H9 (cell line): ENCODE measurements around the gene BBX. TPM values are rescaled to one million over a fixed set of nuclear protein-coding genes. Genes with fewer than 3 reads are reported as not detected.

Experiments
- DNase-seq: peaks from one replicate; pipeline ENCODE4 v3.0.0-alpha.2; 2017
- H2AFZ ChIP-seq: one replicate; pipeline ENCODE4 v1.6.1; 2013; ENCODE audit warnings: mild to moderate bottlenecking, low read length, control low read depth, moderate library complexity
- H2AK5ac ChIP-seq: 2 replicates; pipeline ENCODE4 v1.6.1; 2013; ENCODE audit warnings: low read length, control low read depth, mixed read lengths; ENCODE audit not compliant: insufficient read length
- H2BK120ac ChIP-seq: one replicate; pipeline ENCODE4 v1.6.1; 2013; ENCODE audit warnings: low read depth, mild to moderate bottlenecking, low read length, control low read depth, inconsistent platforms; ENCODE audit not compliant: poor library complexity, severe bottlenecking
- H2BK12ac ChIP-seq: 2 replicates; pipeline ENCODE4 v1.6.1; 2013; ENCODE audit warnings: low read length, control low read depth, mixed read lengths, low read depth; ENCODE audit not compliant: insufficient read length
- H2BK15ac ChIP-seq: 2 replicates; pipeline ENCODE4 v1.6.1; 2013; ENCODE audit warnings: low read depth, low read length, control low read depth
- H2BK20ac ChIP-seq: one replicate; pipeline ENCODE4 v1.6.1; 2013; ENCODE audit warnings: low read depth, mild to moderate bottlenecking, low read length, control low read depth, inconsistent platforms; ENCODE audit not compliant: poor library complexity, severe bottlenecking
- H2BK5ac ChIP-seq: 2 replicates; pipeline ENCODE4 v1.6.1; 2013; ENCODE audit warnings: low read length, control low read depth, mixed read lengths; ENCODE audit not compliant: insufficient read length
- H3K14ac ChIP-seq: 2 replicates; pipeline ENCODE4 v1.6.1; 2013; ENCODE audit warnings: low read length, control low read depth; ENCODE audit not compliant: insufficient read depth
- H3K18ac ChIP-seq: 2 replicates; pipeline ENCODE4 v1.6.1; 2013; ENCODE audit warnings: low read depth, mild to moderate bottlenecking, mixed read lengths, low read length, control low read depth; ENCODE audit not compliant: insufficient read length
- H3K23ac ChIP-seq: 2 replicates; pipeline ENCODE4 v1.6.1; 2013; ENCODE audit warnings: low read length, control low read depth, mixed read lengths, low read depth; ENCODE audit not compliant: insufficient read length
- H3K23me2 ChIP-seq: 2 replicates; pipeline ENCODE4 v1.6.1; 2013; ENCODE audit warnings: low read depth, mild to moderate bottlenecking, mixed read lengths, low read length, control low read depth; ENCODE audit not compliant: insufficient read length, poor library complexity, severe bottlenecking
- H3K27ac ChIP-seq: 2 replicates; pipeline ENCODE4 v1.5.1; 2013; ENCODE audit warnings: low read length, control low read depth, mixed read lengths, low read depth; ENCODE audit not compliant: insufficient read length
- H3K27me3 ChIP-seq: 2 replicates; pipeline ENCODE4 v1.6.1; 2013; ENCODE audit warnings: low read length, control low read depth, inconsistent platforms; ENCODE audit not compliant: insufficient read depth
- H3K4ac ChIP-seq: 2 replicates; pipeline ENCODE4 v1.6.1; 2013; ENCODE audit warnings: low read depth, mild to moderate bottlenecking, control low read depth, inconsistent platforms, low read length, moderate library complexity
- H3K4me1 ChIP-seq: 2 replicates; pipeline ENCODE4 v1.6.1; 2013; ENCODE audit warnings: low read length, control low read depth, inconsistent platforms; ENCODE audit not compliant: insufficient read depth
- H3K4me2 ChIP-seq: 2 replicates; pipeline ENCODE4 v1.6.1; 2013; ENCODE audit warnings: low read length, control low read depth, mixed read lengths; ENCODE audit not compliant: insufficient read length, insufficient read depth
- H3K56ac ChIP-seq: 2 replicates; pipeline ENCODE4 v1.6.1; 2013; ENCODE audit warnings: low read depth, mild to moderate bottlenecking, mixed read lengths, low read length, control low read depth; ENCODE audit not compliant: insufficient read length
- H3K79me1 ChIP-seq: 2 replicates; pipeline ENCODE4 v1.6.1; 2013; ENCODE audit warnings: low read depth, mild to moderate bottlenecking, moderate library complexity, low read length, control low read depth, inconsistent platforms; ENCODE audit not compliant: insufficient read depth, poor library complexity, severe bottlenecking
- H3K79me2 ChIP-seq: 2 replicates; pipeline ENCODE4 v1.6.1; 2013; ENCODE audit warnings: low read length, control low read depth, inconsistent platforms; ENCODE audit not compliant: insufficient read depth
- H3K9ac ChIP-seq: 2 replicates; pipeline ENCODE4 v1.6.1; 2013; ENCODE audit warnings: low read length, control low read depth, mixed read lengths; ENCODE audit not compliant: insufficient read length; ENCODE audit errors: extremely low read depth
- H3K9me3 ChIP-seq: one replicate; pipeline ENCODE4 v1.6.1; 2013; ENCODE audit warnings: low read depth, low read length, inconsistent platforms; ENCODE audit not compliant: control insufficient read depth
- H3T11ph ChIP-seq: one replicate; pipeline ENCODE4 v1.6.1; 2013; ENCODE audit warnings: mild to moderate bottlenecking, low read length, control low read depth, inconsistent platforms
- H4K20me1 ChIP-seq: one replicate; pipeline ENCODE4 v1.6.1; 2013; ENCODE audit not compliant: control insufficient read depth, insufficient read length, insufficient read depth
- H4K5ac ChIP-seq: 2 replicates; pipeline ENCODE4 v1.6.1; 2013; ENCODE audit warnings: low read depth, mild to moderate bottlenecking, mixed read lengths, low read length, control low read depth; ENCODE audit not compliant: insufficient read length
- H4K8ac ChIP-seq: replicated peaks from 2 replicates; pipeline ENCODE4 v1.6.1; 2013; ENCODE audit warnings: low read length, control low read depth, mixed read lengths, low read depth; ENCODE audit not compliant: insufficient read length
- H4K91ac ChIP-seq: 2 replicates; pipeline ENCODE4 v1.6.1; 2013; ENCODE audit warnings: low read depth, mild to moderate bottlenecking, moderate library complexity, mixed read lengths, low read length, control low read depth; ENCODE audit not compliant: insufficient read length
- H3K27ac Mint-ChIP-seq, 3 experiments: 2 replicates in 2 of 3; 3 replicates in 1 of 3; pipeline ENCODE4 v1.8.0; 2020 to 2021; ENCODE audit warnings: mixed read lengths in 3 of 3, mild to moderate bottlenecking in 1 of 3, moderate library complexity in 1 of 3
- H3K27me3 Mint-ChIP-seq: 2 replicates; pipeline ENCODE4 v1.8.0; 2021; ENCODE audit warnings: low read depth, mild to moderate bottlenecking, moderate library complexity, mixed read lengths
- H3K36me3 Mint-ChIP-seq, 3 experiments: 2 replicates in 2 of 3; 3 replicates in 1 of 3; pipeline ENCODE4 v1.8.0; 2020 to 2021; ENCODE audit warnings: low read depth in 3 of 3, mixed read lengths in 3 of 3; ENCODE audit not compliant: insufficient read depth in 1 of 3
- H3K4me1 Mint-ChIP-seq, 2 experiments: 2 replicates each; pipeline ENCODE4 v1.8.0; 2020; ENCODE audit warnings: mixed read lengths in 2 of 2
- H3K4me3 Mint-ChIP-seq, 2 experiments: 2 replicates in 1 of 2; 3 replicates in 1 of 2; pipeline ENCODE4 v1.8.0; 2020 to 2021; ENCODE audit warnings: mild to moderate bottlenecking in 2 of 2, mixed read lengths in 2 of 2, moderate library complexity in 1 of 2
- H3K9me3 Mint-ChIP-seq, 2 experiments: 2 replicates in 1 of 2; 3 replicates in 1 of 2; pipeline ENCODE4 v1.8.0; 2020; ENCODE audit warnings: mild to moderate bottlenecking in 2 of 2, mixed read lengths in 2 of 2, moderate library complexity in 1 of 2
- WGBS: extraction: QIAGEN DNeasy Blood & Tissue Kit; methylation state at CpG from one replicate; pipeline ENCODE4 v1.1.7; 2013; ENCODE audit warnings: missing lambda C conversion rate, low lambda C conversion rate, mixed read lengths; ENCODE audit not compliant: insufficient read length; ENCODE audit errors: extremely low coverage; 5-methylcytosine and 5-hydroxymethylcytosine counted together
- total RNA-seq: library from RNA; stranded (reverse); gene quantifications from 2 replicates; pipeline ENCODE4 v1.2.1, GENCODE V29; 2021
- TF ChIP-seq, protein P1 (sequence below): fragments of 200-600 bp; sonication (generic); conservative IDR thresholded peaks from 3 replicates; pipeline ENCODE4 v1.8.0; 2021; ENCODE audit warnings: antibody characterized with exemption, mild to moderate bottlenecking

Gene BBX
- total RNA-seq, 1 experiment from 2014 or later: 34.8 TPM

GRCh38 chr3:107543666-107544065, 20.9 kb downstream of the BBX start:
- WGBS: no CpG with 5 or more reads among the region's 4 CpGs
- Histone ChIP-seq H2BK15ac (no peak overlapping the region), H3K23me2 (no peaks in the 10 kb centered on the region), H3K23ac (no peak overlapping the region), H3K79me2 (no peaks in the 10 kb centered on the region; the same call in 1 of the 2 replicates), H3K4me1 (no peaks in the 10 kb centered on the region; the same call in 1 of the 2 replicates), H2AFZ (no peak overlapping the region), H2BK5ac (no peak overlapping the region), H3K4ac (no peak overlapping the region), H4K8ac (no peak overlapping the region), H2BK20ac (no peak overlapping the region), H3K79me1 (no peaks in the 10 kb centered on the region), H3K9ac (no peak overlapping the region), H3T11ph (no peak overlapping the region), H3K9me3 (no peaks in the 10 kb centered on the region), H3K14ac (no peak overlapping the region), H2AK5ac (no peak overlapping the region), H4K91ac (no peak overlapping the region), H3K27ac (no peak overlapping the region), H3K27me3 (no peaks in the 10 kb centered on the region), H3K56ac (no peak overlapping the region), H3K18ac (no peak overlapping the region), H3K4me2 (no peak overlapping the region), H2BK12ac (no peak overlapping the region), H2BK120ac (no peak overlapping the region), H4K20me1 (no peaks in the 10 kb centered on the region), H4K5ac (no peak overlapping the region)
- Mint-ChIP-seq H3K9me3 (no peaks in the 10 kb centered on the region), H3K36me3 (peaks cover 4 to 11% (median 4%) of the 10 kb centered on the region in 3 experiments; a peak in 6 of 7 replicates), H3K27me3 (no peaks in the 10 kb centered on the region), H3K4me3 (no peak overlapping the region), H3K27ac (no peak overlapping the region), H3K4me1 (peaks cover 13 to 18% of the 10 kb centered on the region in 2 experiments)
- no peak for DNase-seq
- TF ChIP-seq, protein P1, sequence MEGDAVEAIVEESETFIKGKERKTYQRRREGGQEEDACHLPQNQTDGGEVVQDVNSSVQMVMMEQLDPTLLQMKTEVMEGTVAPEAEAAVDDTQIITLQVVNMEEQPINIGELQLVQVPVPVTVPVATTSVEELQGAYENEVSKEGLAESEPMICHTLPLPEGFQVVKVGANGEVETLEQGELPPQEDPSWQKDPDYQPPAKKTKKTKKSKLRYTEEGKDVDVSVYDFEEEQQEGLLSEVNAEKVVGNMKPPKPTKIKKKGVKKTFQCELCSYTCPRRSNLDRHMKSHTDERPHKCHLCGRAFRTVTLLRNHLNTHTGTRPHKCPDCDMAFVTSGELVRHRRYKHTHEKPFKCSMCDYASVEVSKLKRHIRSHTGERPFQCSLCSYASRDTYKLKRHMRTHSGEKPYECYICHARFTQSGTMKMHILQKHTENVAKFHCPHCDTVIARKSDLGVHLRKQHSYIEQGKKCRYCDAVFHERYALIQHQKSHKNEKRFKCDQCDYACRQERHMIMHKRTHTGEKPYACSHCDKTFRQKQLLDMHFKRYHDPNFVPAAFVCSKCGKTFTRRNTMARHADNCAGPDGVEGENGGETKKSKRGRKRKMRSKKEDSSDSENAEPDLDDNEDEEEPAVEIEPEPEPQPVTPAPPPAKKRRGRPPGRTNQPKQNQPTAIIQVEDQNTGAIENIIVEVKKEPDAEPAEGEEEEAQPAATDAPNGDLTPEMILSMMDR: peak; percentile 58
